Adrenal gland (tissue), 12 donors: ENCODE measurements around the gene DDX41. TPM values are rescaled to one million over a fixed set of nuclear protein-coding genes. Genes with fewer than 3 reads are reported as not detected.

ENCODE experiments used
- DNase-seq, 7 donors: peaks; one replicate each; pipeline ENCODE4 v3.0.0-alpha.2; 2019 to 2020
- H3K27ac ChIP-seq, 5 donors: fragments of 200-600 bp; sonication (generic) in 4 of 5; 1 replicate in 3 of 5; 2 replicates in 2 of 5; pipeline versions ENCODE4 v1.5.1 to v1.8.0; 2016 to 2020; ENCODE audit warnings: mild to moderate bottlenecking in 1 of 5
- H3K27me3 ChIP-seq: fragments of 200-600 bp; 2 replicates; pipeline ENCODE4 v1.8.0; 2021
- H3K36me3 ChIP-seq, 2 donors: fragments of 200-600 bp; replicated peaks in 1 of 2; 1 replicate in 1 of 2; 2 replicates in 1 of 2; pipeline versions ENCODE4 v1.5.1 to v1.8.0; 2018 to 2022
- H3K4me1 ChIP-seq, 2 donors: fragments of 200-600 bp; replicated peaks in 1 of 2; 1 replicate in 1 of 2; 2 replicates in 1 of 2; pipeline versions ENCODE4 v1.5.1 to v1.8.0; 2018 to 2021
- H3K4me3 ChIP-seq, 4 donors: fragments of 200-600 bp; sonication (generic) in 3 of 4; one replicate each; pipeline ENCODE4 v1.5.1; 2016 to 2018
- H3K9me3 ChIP-seq, 3 donors: fragments of 200-600 bp; sonication (generic) in 1 of 3; replicated peaks in 1 of 3; 1 replicate in 2 of 3; 2 replicates in 1 of 3; pipeline versions ENCODE4 v1.5.1 to v1.8.0; 2016 to 2021
- POLR2A ChIP-seq, 2 donors: fragments of 450-650 bp; IDR thresholded peaks; one replicate each; pipeline ENCODE4 v1.6.1; 2017; ENCODE audit warnings: antibody characterized with exemption in 2 of 2, mild to moderate bottlenecking in 2 of 2, moderate library complexity in 1 of 2
- WGBS, 4 donors: extraction: QIAGEN DNeasy Blood & Tissue Kit in 2 of 4; methylation state at CpG; one replicate each; pipeline versions ENCODE4 v1.1.5 to v1.1.7; 2013 to 2017; 5-methylcytosine and 5-hydroxymethylcytosine counted together
- intact Hi-C, 2 donors: fragments of 100-400 bp; cut with DNase I; formaldehyde crosslinking; loops; one replicate each; pipeline versions ENCODE4 v1.14.1 to v1.15.0; 2022 to 2023
- polyA plus RNA-seq, 3 donors: library from polyadenylated mRNA; stranded (reverse); fragments of 200-250 nt in 2 of 3; fragments of 350-450 nt in 1 of 3; fragmentation: Illumina TruSeq in 1 of 3; extraction: RNeasy Lipid Tissue Mini Kit (QIAGEN cat#74804) in 1 of 3; gene quantifications; one replicate each; pipeline ENCODE4 v1.2.3, GENCODE V29; 2013 to 2014
- total RNA-seq, 9 donors: library from RNA; depleted of rRNA in 4 of 9; stranded (reverse); fragments of >200 nt in 4 of 9; fragments of 120-200 nt in 1 of 9; fragmentation: NEBNext Ultra II Directional in 1 of 9; extraction: Animal tissue kit (Norgen Biotek cat#: 25700) in 1 of 9; gene quantifications; one replicate each; pipeline versions ENCODE4 v1.1.0 to v1.2.4, GENCODE V29; 2013 to 2023
- TF ChIP-seq, protein P1 (sequence below), 6 experiments: fragments of 450-650 bp in 4 of 6; fragments of 200-600 bp in 2 of 6; sonication (generic) in 1 of 6; IDR thresholded peaks; 1 replicate in 5 of 6; 2 replicates in 1 of 6; pipeline versions ENCODE4 v1.5.1 to v1.8.0; 2016 to 2021; ENCODE audit warnings: antibody characterized with exemption in 6 of 6, mild to moderate bottlenecking in 2 of 6, moderate library complexity in 1 of 6
- donor health status: healthy with polysubstance abuse.
- donor health status: Bipolar disorder and iron deficiency.
- donor health status: DM: yes; HTN: yes; CAD: no.
- donor health status: DM: no; HTN: no; CAD: no.
- donor health status: DM: no; HTN: no; CAD: no.
- donor health status: DM: yes; HTN: yes; CAD: no.

Gene DDX41
- total and polyA plus RNA-seq, 12 donors: 47.0 to 180 (median 116) TPM

DNA sequence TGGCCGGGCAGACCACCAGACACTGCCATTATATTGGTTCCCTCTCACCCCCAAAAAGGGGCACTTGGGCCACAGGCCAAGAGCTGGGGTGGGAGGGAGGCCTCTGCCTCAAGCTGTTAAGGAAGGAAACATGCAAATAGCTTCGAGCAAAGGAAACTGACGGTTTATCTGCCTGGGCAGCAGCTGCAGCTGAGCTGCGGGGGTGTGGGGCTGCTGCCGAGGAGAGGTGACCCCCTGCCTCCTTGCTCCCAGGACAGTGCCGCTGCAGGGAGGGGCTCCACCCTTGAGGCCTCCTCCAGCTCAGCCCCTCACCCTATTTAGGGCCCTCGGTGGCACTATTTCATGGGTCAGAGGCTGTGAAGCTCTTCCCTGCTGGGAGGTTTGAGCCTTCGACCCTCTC, 7.9 kb downstream of the DDX41 start:
- peaks cover 0 to 34% of the 10 kb centered on the region in 2 donors for H3K36me3 ChIP-seq
- 42 to 72% (median 60%) methylated on average over 2 to 8 of the region's 8 CpGs for WGBS, 4 donors
- H3K27ac ChIP-seq: peak overlapping the region in 4 of 5 donors; percentile 51 to 92 (median 64)
- TF ChIP-seq, protein P1, sequence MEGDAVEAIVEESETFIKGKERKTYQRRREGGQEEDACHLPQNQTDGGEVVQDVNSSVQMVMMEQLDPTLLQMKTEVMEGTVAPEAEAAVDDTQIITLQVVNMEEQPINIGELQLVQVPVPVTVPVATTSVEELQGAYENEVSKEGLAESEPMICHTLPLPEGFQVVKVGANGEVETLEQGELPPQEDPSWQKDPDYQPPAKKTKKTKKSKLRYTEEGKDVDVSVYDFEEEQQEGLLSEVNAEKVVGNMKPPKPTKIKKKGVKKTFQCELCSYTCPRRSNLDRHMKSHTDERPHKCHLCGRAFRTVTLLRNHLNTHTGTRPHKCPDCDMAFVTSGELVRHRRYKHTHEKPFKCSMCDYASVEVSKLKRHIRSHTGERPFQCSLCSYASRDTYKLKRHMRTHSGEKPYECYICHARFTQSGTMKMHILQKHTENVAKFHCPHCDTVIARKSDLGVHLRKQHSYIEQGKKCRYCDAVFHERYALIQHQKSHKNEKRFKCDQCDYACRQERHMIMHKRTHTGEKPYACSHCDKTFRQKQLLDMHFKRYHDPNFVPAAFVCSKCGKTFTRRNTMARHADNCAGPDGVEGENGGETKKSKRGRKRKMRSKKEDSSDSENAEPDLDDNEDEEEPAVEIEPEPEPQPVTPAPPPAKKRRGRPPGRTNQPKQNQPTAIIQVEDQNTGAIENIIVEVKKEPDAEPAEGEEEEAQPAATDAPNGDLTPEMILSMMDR (IDR thresholded peaks at IDR 0.05): no peak
- TF ChIP-seq POLR2A (IDR thresholded peaks at IDR 0.05): no peak
- peak overlapping the region in 1 of 4 donors; percentile 47 for H3K4me3 ChIP-seq
- no peaks in the 10 kb centered on the region for H3K27me3 ChIP-seq
- no peak for DNase-seq
- intact Hi-C loops: no loop called here
- no peaks in the 10 kb centered on the region for H3K4me1 ChIP-seq
- no peaks in the 10 kb centered on the region for H3K9me3 ChIP-seq

DNA sequence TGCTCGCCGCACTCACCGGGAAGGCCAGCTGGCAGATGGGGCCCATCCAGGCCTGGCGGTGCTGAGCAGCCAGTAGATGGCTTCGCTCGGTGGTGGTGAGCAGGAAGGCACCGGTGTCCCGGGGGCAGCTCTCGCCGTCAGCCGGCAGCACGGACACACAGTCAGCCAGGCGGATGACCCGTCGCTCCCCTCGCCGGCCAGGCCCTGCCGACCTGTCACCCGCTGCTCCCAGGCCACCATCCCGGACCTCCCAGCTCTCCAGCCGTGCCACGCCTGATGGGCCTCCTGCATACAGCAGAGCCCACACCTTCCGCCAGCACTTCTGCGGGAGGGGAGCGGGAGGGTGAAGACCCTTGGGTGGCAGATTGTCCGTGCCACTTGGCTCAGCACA, 8.5 kb downstream of the DDX41 start:
- Histone ChIP-seq H3K9me3 (no peaks in the 10 kb centered on the region), H3K4me3 (peak overlapping the region in 1 of 4 donors; percentile 47), H3K4me1 (no peaks in the 10 kb centered on the region), H3K27ac (peak overlapping the region in 1 of 5 donors; percentile 92), H3K36me3 (peaks cover 0 to 28% of the 10 kb centered on the region in 2 donors), H3K27me3 (no peaks in the 10 kb centered on the region)
- no peak for DNase-seq
- TF ChIP-seq, protein P1 (IDR thresholded peaks at IDR 0.05): no peak
- TF ChIP-seq POLR2A (IDR thresholded peaks at IDR 0.05): no peak
- WGBS, 4 donors: 75 to 90% (median 82%) methylated on average over 14 to 26 of the region's 26 CpGs
- intact Hi-C loops: no loop called here

DNA sequence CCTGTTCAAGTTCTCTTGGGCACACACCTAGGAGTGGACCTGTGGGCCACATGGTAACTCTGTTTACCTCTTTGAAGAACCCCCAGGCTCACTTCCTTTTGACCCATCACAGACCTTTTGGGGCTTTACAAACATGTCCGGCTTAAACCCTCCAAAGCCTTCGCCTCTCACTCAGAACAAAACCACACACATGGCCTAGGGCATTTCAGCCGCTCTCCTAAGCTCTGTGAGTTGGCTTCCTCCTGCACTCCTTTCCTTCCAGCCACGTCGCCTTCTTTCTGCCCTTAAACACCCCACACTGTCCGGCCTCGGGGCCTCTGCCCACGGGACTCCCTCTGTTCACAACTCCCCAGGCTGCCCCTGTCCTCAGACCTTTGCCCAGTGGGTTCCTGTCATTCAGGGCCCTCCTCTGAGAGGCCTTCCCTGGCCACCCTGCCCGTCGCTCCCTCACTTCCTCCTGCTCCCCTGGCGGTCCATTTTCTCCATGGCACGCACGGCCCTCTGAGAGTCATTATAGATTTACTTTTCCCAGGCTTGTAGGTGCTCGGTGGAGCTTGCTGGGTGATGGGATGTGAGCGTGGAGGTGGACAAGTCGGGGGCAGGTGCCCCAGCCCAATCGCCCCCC, 9.1 kb downstream of the DDX41 start:
- WGBS, 4 donors: 72 to 82% (median 75%) methylated on average over 16 to 17 of the region's 17 CpGs
- no peaks in the 10 kb centered on the region for H3K27me3 ChIP-seq
- intact Hi-C loops: no loop called here
- DNase-seq: no peak
- no peaks in the 10 kb centered on the region for H3K4me1 ChIP-seq
- peaks cover 0 to 22% of the 10 kb centered on the region in 2 donors for H3K36me3 ChIP-seq
- H3K27ac ChIP-seq: no peak overlapping the region
- peak overlapping the region in 1 of 4 donors; percentile 47 for H3K4me3 ChIP-seq
- no peak for TF ChIP-seq POLR2A (IDR thresholded peaks at IDR 0.05)
- TF ChIP-seq, protein P1 (IDR thresholded peaks at IDR 0.05): no peak
- no peaks in the 10 kb centered on the region for H3K9me3 ChIP-seq

- 76 to 85% (median 79%) methylated on average over 9 of the region's 9 CpGs for WGBS, 4 donors
- DNase-seq: no peak
- Histone ChIP-seq H3K36me3 (peaks cover 0 to 17% of the 10 kb centered on the region in 2 donors), H3K4me1 (no peaks in the 10 kb centered on the region), H3K27me3 (no peaks in the 10 kb centered on the region), H3K9me3 (no peaks in the 10 kb centered on the region), H3K4me3 (no peak overlapping the region), H3K27ac (no peak overlapping the region)
- TF ChIP-seq, protein P1 (IDR thresholded peaks at IDR 0.05): peak in 1 of 6 experiments; percentile 8
- TF ChIP-seq POLR2A (IDR thresholded peaks at IDR 0.05): no peak
- intact Hi-C loops: no loop called here
These were observed 9.6 kb downstream of the DDX41 start for GRCh38 chr5:177507165-177507564.
